Measurements from ENCODE around the gene RAB40C. TPM values are rescaled to one million over a fixed set of nuclear protein-coding genes. Genes with fewer than 3 reads are reported as not detected.

The RAB40C gene
- total and polyA plus RNA-seq, 10 of the 15 experiments (the other 5 are each of a cell fraction or from before 2014, with no cell fraction given) = 0.06 to 12.8 (median 4.6) TPM

GRCh38 chr16:586047-586644 is 3.7 kb upstream of the RAB40C start:
- SMC1A ChIA-PET (ENCODE audit: uncharacterized antibody, unreplicated experiment) = no interaction called here
- no peak for FAIRE-seq
- DNase-seq (ENCODE audit: low read depth, low spot score) = no peak
- no peak for ATAC-seq
- RAD21 ChIA-PET (ENCODE audit: unreplicated experiment) = no interaction called here
- intact Hi-C loops (cut with micrococcal nuclease; ENCODE audit: unreplicated experiment) (no loop called here), in situ Hi-C loops (cut with MboI) (no loop called here)
- Histone ChIP-seq H3K27ac (ENCODE audit: control insufficient read depth, insufficient read depth) (no peak overlapping the region), H3K36me3 (ENCODE audit: control insufficient read depth in 2 of 2, insufficient read depth in 2 of 2, low read length in 1 of 2) (no peaks in the 10 kb centered on the region), H3K4me2 (ENCODE audit: control insufficient read depth, insufficient read depth) (no peak overlapping the region), H3K79me2 (ENCODE audit: control insufficient read depth, insufficient read depth, low read length) (peaks cover 26% of the 10 kb centered on the region), H3K9me3 (replicated peaks; ENCODE audit: control insufficient read depth, insufficient read depth, low read length) (no peaks in the 10 kb centered on the region), H2AFZ (ENCODE audit: control insufficient read depth, low read depth, low read length) (no peak overlapping the region), H3K9ac (ENCODE audit: control insufficient read depth, insufficient read depth, low read length) (no peak overlapping the region), H3K4me1 (ENCODE audit: control insufficient read depth, insufficient read depth, low read length) (peaks cover 13% of the 10 kb centered on the region), H3K4me3 (no peak overlapping the region), H4K20me1 (ENCODE audit: control insufficient read depth, insufficient read depth) (no peaks in the 10 kb centered on the region), H3K27me3 (replicated peaks in 1 of 2; ENCODE audit: control insufficient read depth in 2 of 2, insufficient read depth in 2 of 2, low read length in 1 of 2) (no peaks in the 10 kb centered on the region)
- TF ChIP-seq EED (IDR thresholded peaks at IDR 0.05; ENCODE audit: low read depth) (no peak), POLR2AphosphoS2 (IDR thresholded peaks at IDR 0.05; ENCODE audit: low read depth, low read length) (0 out of 2 replicates have a peak, but pooled peaks have one; percentile 16), SMAD5 (IDR thresholded peaks at IDR 0.05; ENCODE audit: low read depth) (no peak), USF2 (IDR thresholded peaks at IDR 0.05; ENCODE audit: borderline replicate concordance, low read depth, low read length) (no peak)
- POLR2A ChIA-PET = no interaction called here
- CTCF ChIA-PET = no interaction called here
- 69% methylated on average over 16 of the region's 16 CpGs for WGBS (ENCODE audit: insufficient coverage, insufficient replicate concordance, low lambda C conversion rate, missing lambda C conversion rate)
- no TSS peak for BruUV-seq (replicated peaks)
